GM21381 (cell line): ENCODE measurements around the gene MEGF11.
"Not testable (repeated sequence)": the region's sequence is repeated elsewhere in the genome, so short reads cannot be mapped to it uniquely, and the experiment has no call there.

Experiments
- ATAC-seq: cut with Tn5 transposase; IDR thresholded peaks from one replicate; pipeline ENCODE4 v1.9.1; 2021; ENCODE audit warnings: mild to moderate bottlenecking, moderate library complexity; ENCODE audit not compliant: unreplicated experiment

The MEGF11 gene

GRCh38 chr15:65870889-65871533, 382.5 kb downstream of the MEGF11 start:
- ATAC-seq = no peak

GRCh38 chr15:65869954-65870871, 383.3 kb downstream of the MEGF11 start:
- no peak for ATAC-seq

DNA sequence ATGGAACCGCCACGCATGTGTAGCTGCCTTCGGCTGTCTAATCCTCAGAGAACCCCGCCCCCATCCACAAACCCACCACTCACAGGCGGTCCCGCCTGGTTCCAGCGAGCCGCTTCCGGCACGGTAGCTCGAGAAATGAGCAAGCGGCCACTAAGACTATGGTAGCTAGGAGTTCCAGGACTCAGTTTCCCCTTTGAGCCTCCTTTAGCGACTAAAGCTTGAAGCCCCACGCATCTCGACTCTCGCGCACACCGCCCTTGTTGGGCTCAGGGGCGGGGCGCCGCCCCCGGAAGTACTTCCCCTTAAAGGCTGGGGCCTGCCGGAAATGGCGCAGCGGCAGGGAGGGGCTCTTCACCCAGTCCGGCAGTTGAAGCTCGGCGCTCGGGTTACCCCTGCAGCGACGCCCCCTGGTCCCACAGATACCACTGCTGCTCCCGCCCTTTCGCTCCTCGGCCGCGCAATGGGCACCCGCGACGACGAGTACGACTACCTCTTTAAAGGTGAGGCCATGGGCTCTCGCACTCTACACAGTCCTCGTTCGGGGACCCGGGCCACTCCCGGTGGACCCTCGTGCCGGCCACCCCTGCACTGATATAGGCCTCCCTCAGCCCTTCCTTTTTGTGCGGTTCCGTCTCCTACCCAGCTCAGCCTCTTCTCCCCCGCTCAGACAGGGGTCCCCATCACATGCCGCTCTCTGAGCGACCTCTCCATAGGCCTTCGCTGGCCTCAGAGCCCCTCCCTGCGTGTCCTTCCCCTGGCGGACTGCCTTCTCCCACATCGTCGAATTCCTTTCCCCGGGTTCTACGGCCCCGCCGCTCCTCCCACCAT, 384.2 kb downstream of the MEGF11 start, which contains the start of gene RAB11A:
Gene RAB11A, plus strand, starts transcription at position 366 of the 828 bp plus-strand sequence. Its CDS starts 95 bp downstream, at position 461.
- ATAC-seq = peak; percentile 91

- no peak for ATAC-seq
Observed at GRCh38 chr15:65868546-65869125, 384.9 kb downstream of the MEGF11 start.

GRCh38 chr15:65867933-65868332, 385.6 kb downstream of the MEGF11 start:
- not testable (repeated sequence) for ATAC-seq

DNA sequence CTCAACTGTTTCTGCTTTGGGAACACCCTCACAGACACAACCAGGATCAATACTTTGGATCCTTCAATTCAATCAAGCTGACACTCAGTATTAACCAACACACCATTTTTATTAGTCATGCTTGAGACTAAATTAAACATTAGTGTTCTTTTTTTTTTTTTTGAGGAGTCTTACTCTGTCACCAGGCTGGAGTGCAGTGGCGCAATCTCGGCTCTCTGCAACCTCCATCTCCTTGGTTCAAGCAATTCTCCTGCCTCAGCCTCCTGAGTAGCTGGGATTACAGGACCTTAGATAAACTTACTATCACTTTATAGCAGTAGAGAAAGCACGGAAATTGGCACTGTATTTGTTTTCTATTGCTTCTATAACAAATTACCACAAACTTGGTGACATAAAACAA, 386.3 kb downstream of the MEGF11 start:
- ATAC-seq = no peak

GRCh38 chr15:65863106-65863505, 390.4 kb downstream of the MEGF11 start:
- ATAC-seq = no peak

DNA sequence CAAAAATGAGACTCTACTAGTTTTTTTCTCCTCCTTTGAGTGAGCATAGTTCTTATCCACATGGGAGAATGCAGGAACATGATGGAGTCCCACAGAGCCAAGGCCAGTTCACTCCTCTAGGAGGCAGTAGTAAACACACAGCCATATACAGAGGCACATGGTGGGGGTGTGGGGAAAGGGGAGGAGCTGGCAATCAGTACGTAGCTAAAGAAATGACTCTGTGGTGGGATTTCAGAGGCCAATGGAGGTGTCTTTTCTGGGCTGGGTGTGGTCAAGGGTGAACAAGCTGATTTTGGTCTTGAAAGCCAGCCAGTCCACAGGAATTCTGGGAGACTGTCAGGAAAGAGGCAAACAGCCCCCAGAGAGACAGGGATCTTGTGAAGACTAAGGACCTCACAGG, 390.9 kb downstream of the MEGF11 start:
- peak; percentile 67 for ATAC-seq

- ATAC-seq = no peak
Observed at GRCh38 chr15:65857718-65858402, 395.7 kb downstream of the MEGF11 start.

DNA sequence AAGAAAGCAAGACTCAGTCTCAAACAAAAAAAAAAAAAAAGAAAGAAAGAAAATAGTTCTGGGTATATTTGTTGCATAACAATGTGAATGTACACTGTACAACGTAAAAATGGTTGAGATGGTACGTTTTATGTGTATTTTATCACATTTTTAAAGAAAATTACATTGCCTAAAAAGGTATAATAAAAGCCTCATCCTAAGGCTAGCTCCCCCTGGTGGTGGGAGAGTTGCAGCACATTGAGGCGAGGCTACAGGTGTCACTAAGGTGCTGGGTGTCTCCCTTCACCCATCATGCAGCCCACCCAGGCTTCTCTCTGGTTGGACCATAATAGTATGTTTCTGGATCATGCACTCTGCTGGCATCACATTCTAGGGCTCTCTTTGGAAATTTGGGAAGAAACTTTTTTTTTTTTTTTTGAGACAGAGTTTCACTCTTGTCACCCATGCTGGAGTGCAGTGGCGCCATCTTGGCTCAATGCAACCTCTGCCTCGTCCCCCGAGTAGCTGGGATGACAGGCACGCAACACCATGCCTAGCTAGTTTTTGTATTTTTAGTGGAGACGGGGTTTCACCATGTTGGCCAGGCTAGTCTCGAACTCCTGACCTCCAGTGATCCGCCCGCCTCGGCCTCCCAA, 396.6 kb downstream of the MEGF11 start:
- no peak for ATAC-seq

GRCh38 chr15:65851981-65852380, 401.6 kb downstream of the MEGF11 start:
- ATAC-seq = no peak

- ATAC-seq = no peak
Observed at GRCh38 chr15:65847989-65848388, 405.6 kb downstream of the MEGF11 start.

- ATAC-seq = no peak
Observed at GRCh38 chr15:65845826-65846519, 407.6 kb downstream of the MEGF11 start.
